GM10248 (cell line): ENCODE results near the gene PI4KB.
A peak's percentile ranks its signal among the peaks of the same experiment; 100 is the strongest.
"Not testable (repeated sequence)": the region's sequence is repeated elsewhere in the genome, so short reads cannot be mapped to it uniquely, and the experiment has no call there.

Source experiments
- CTCF ChIA-PET: fragments of 300-600 bp; sonication (Branson Sonifier 250); formaldehyde crosslinking; extraction: SDS; loops from one replicate; lab custom pipeline; 2021; ENCODE audit warnings: antibody characterized with exemption; lab: Yijun Ruan, JAX
- POLR2A ChIA-PET: fragments of 350-650 bp; sonication (Branson Sonifier 250); formaldehyde crosslinking; extraction: SDS; loops from one replicate; lab custom pipeline; 2020; ENCODE audit warnings: antibody characterized with exemption; lab: Yijun Ruan, JAX
- DNase-seq: peaks from one replicate; pipeline ENCODE4 v3.0.0; 2012; ENCODE audit errors: extremely low spot score
- TF ChIP-seq, protein P1 (sequence below): IDR thresholded peaks from 2 replicates; pipeline ENCODE4 v1.5.1; 2012; ENCODE audit warnings: mild to moderate bottlenecking, low read depth; ENCODE audit errors: extremely low read depth, missing control alignments, control extremely low read depth

PI4KB gene

GRCh38 chr1:151361883-151362282 lies 34.7 kb upstream of the PI4KB start:
- ChIA-PET POLR2A (no interaction called here), CTCF (no interaction called here)
- DNase-seq: no peak
- TF ChIP-seq, protein P1, sequence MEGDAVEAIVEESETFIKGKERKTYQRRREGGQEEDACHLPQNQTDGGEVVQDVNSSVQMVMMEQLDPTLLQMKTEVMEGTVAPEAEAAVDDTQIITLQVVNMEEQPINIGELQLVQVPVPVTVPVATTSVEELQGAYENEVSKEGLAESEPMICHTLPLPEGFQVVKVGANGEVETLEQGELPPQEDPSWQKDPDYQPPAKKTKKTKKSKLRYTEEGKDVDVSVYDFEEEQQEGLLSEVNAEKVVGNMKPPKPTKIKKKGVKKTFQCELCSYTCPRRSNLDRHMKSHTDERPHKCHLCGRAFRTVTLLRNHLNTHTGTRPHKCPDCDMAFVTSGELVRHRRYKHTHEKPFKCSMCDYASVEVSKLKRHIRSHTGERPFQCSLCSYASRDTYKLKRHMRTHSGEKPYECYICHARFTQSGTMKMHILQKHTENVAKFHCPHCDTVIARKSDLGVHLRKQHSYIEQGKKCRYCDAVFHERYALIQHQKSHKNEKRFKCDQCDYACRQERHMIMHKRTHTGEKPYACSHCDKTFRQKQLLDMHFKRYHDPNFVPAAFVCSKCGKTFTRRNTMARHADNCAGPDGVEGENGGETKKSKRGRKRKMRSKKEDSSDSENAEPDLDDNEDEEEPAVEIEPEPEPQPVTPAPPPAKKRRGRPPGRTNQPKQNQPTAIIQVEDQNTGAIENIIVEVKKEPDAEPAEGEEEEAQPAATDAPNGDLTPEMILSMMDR: no peak

DNA sequence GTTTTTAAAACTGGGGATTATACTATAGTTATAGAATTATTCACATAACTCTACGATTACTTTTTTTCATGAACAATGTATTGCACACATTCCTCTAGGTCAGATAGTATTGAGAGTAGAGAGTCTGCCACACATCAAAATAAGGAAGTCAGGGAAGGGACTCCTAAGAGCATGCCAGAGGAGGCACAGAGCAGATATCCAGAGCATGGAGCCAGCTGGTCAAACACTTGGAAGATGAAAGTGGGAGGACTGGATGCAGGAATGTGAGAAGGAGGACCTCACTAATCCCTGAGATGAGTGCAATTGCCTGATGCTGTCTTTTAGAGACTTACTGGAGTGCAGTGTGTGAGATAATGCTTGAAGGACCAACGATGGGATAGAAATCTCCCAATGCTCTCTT lies 29.5 kb upstream of the PI4KB start:
- TF ChIP-seq, protein P1: no peak
- ChIA-PET POLR2A (no interaction called here), CTCF (interaction anchor here (1.1 to 8.7 kb wide), 6 partner anchors 9 to 29 kb away, joined by 3 to 67 read pairs (median 4); partner anchors contain the start of gene PI4KB)
- DNase-seq: no peak

GRCh38 chr1:151352021-151352718 lies 25.0 kb upstream of the PI4KB start:
- TF ChIP-seq, protein P1: no peak
- ChIA-PET CTCF (interaction anchor here (1.0 to 8.7 kb wide), 6 partner anchors 8 to 241 kb away, joined by 3 to 67 read pairs (median 3); partner anchors contain the start of gene PI4KB), POLR2A (no interaction called here)
- no peak for DNase-seq

DNA sequence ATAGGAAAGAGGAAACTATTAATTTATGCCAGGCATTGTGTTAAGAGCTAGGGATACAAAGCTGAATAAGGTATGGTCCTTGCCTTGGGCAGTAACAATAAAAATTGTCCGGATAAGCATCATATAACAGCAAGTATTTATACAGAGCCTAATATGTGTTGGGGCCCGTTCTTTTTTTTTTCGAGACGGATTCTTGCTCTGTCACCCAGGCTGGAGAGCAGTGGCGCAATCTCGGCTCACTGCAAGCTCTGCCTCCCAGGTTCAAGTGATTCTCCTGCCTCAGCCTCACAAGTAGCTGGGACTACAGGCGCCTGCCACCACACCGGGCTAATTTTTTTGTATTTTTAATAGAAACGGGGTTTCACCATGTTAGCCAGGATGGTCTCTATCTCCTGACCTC lies 23.1 kb upstream of the PI4KB start:
- POLR2A ChIA-PET, DNase-seq: not testable (repeated sequence)
- CTCF ChIA-PET: interaction anchor here (0.7 to 8.7 kb wide), 3 partner anchors 10 to 24 kb away, joined by 3 to 67 read pairs (median 3); no protein-coding TSS in a partner anchor

- TF ChIP-seq, protein P1: no peak
- CTCF ChIA-PET: interaction anchor here (0.9 to 1.0 kb wide), 2 partner anchors 10 to 47 kb away, joined by 3 to 4 read pairs; no protein-coding TSS in a partner anchor
- POLR2A ChIA-PET: no interaction called here
Measured at GRCh38 chr1:151347523-151348246, 20.5 kb upstream of the PI4KB start.

DNA sequence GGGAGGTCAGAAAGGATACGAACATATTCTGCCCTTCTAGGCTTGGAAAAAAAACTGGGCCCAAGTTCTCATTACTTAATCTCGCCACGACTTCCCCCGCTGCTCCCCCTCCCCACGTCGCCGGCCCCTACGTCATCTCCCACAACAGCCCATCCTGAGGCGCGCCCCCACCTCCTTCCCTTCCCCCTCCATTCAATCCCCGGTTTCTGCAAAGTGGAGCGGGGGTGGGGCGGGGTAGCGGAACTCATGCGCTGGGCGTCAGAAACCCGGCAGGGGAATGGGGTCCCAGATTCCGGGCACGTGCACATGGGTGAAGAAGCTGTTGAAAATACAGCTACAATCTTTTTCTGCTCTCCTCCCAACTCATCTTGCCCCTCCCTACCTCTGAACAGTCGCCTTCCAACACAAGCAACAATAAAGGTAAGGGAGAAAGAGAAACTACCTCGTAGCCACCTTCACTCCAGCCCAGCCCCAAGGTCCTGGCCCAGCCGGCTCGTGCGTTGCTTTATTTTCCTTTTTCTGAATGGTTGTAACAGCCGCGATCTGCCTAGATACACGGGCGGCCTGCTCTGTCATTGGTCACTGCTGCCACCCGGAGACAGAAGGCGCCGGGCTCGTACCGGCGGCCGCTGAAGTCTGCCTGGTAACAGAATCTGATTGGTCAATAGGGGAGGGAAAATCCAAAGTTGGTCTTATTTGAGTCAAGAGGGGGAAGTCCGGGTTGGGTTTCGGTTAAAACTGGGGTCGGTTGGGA lies 19.7 kb upstream of the PI4KB start, which contains the start of gene RFX5:
Gene RFX5, minus strand, starts transcription at position 484 of the 754 bp plus-strand sequence. CDS start 932 bp downstream, outside the sequence.
- TF ChIP-seq, protein P1: no peak
- POLR2A ChIA-PET: no interaction called here
- CTCF ChIA-PET: interaction anchor here (1.0 kb wide), 1 partner anchor 46 kb away, joined by 3 read pairs; no protein-coding TSS in a partner anchor
- DNase-seq: peak; percentile 94

More at GRCh38 chr1:151347523-151348246, 20.5 kb upstream of the PI4KB start:
- no peak for DNase-seq
